GM12872 (cell line): ENCODE measurements around the gene LCE1A.

Experiments
- CTCF ChIP-seq: IDR thresholded peaks from 3 replicates; pipeline ENCODE4 v1.5.1; 2011; ENCODE audit warnings: low read depth, mild to moderate bottlenecking, low read length, moderate library complexity; ENCODE audit not compliant: insufficient read depth

The LCE1A gene

GRCh38 chr1:152842556-152842955 is 15.3 kb downstream of the LCE1A start, which contains the start of gene LCE6A:
LCE6A (plus strand) TSS chr1:152842856; CDS start chr1:152843521, 665 bp downstream.
- no peak for TF ChIP-seq CTCF

GRCh38 chr1:152855661-152856060 is 28.4 kb downstream of the LCE1A start:
- TF ChIP-seq CTCF = no peak

- no peak for TF ChIP-seq CTCF
Measured at GRCh38 chr1:152858062-152858461, 30.8 kb downstream of the LCE1A start.

- TF ChIP-seq CTCF = no peak
Measured at GRCh38 chr1:152859696-152860095, 32.4 kb downstream of the LCE1A start, which contains the start of gene LCE7A. LCE7A (plus strand) TSS chr1:152859996; CDS start chr1:152860698, 702 bp downstream.

- no peak for TF ChIP-seq CTCF
Measured at GRCh38 chr1:152860129-152860528, 32.9 kb downstream of the LCE1A start.

GRCh38 chr1:152861374-152861773 is 34.1 kb downstream of the LCE1A start:
- TF ChIP-seq CTCF = no peak

- no peak for TF ChIP-seq CTCF
Measured at GRCh38 chr1:152864443-152864842, 37.2 kb downstream of the LCE1A start.
